ENCODE data around the gene CCNL1.

CCNL1 gene

DNA sequence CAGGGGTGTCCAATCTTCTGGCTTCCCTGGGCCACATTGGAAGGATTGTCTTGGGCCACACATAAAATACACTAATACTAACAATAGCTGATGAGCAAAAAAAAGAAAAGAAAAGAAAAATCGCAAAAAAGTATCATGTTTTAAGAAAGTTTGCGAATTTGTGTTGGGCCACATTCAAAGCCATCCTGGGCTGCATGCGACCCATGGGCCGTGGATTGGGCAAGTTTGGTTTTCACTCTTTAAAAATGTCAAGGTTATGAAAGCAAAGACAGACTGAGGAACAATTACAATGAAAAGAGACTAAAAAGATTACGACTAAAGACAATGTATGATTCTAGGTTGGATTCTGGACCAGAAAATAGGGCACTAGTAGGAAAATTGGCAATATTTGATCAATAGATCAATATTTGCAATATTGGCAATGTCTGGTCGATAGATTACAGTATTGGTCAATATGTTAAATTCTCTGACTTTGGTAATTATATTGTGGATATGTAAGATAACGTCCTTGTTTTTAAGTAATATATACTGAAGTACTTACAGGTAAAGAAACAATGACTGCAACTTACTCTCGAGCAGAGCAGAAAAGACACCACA, 19.9 kb downstream of the CCNL1 start:
- no peak overlapping the region for H3K27ac Mint-ChIP-seq
- H3K4me1 Mint-ChIP-seq: no peaks in the 10 kb centered on the region
- H3K27me3 Mint-ChIP-seq: no peaks in the 10 kb centered on the region
- no peaks in the 10 kb centered on the region for H3K9me3 Mint-ChIP-seq
- no peak for ATAC-seq
- H3K36me3 Mint-ChIP-seq: peaks cover 36% of the 10 kb centered on the region
- no peak overlapping the region for H3K4me3 Mint-ChIP-seq

DNA sequence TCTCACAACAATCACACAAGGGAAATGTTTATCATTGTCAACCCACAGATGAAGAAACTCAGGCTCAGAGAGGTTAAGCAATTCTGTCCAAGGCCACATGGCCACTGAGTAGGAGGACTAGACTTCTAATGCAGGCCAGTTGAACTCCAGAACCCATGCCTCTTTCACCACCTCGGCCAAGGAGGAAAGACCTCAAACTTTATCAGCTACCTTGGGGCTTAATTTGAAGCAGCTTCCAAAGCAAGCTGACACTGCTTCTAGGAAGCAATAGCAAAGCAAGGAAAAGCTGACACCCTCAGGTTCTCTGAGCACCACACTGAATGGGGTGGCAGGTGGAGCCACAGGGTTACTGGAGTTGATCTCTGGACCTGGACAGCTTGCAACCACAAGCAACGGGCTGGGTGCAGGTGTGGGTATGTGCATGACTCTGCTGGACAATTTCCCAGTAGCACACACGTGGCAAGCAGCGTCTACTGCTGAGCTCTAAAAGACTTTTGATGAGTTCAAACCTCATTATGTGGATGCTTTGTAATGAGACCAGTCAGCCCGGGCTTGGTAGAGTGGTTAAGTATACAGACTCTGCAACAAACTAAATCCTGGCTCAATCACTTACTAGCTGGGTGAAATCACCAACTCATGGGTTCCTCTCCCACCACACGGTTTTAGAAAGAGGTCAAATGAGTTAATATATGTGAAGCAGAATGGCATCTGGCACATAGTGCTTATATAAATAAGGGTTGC, 23.1 kb downstream of the CCNL1 start:
- ATAC-seq: no peak

DNA sequence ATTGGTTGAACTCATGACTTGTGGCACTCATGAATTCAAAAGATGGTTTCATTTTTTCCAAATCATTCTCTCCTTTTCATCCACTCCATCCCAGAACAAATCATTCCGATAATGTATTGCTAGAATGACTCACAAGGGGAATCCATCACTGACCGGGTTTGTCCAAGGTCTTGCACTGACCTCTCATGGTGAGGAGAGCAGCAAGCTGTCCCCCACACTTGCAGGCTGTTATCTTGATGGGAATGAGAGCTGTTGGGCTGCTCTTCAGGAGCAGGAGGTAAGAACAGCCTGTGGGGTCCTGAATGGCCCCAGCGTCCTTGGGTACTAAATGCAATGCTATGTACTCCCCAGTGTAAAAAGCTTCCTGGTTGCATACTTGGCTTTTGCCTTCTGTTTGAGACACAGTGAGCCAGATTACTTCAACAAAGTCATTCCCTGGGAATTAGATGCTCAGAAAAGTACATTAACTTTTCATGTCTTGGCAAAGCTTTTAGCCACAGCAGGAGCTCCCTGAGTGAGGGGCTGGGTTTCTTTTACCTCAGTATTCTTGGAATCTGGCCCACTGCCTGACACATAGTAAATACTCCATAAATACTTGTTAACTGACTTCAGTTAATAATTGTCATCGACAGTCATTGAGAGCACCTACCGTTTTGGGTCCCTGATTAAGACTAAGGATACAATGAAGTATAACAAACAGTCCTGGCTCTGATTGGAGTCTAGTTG, 24.1 kb downstream of the CCNL1 start:
- H3K4me1 Mint-ChIP-seq: no peaks in the 10 kb centered on the region
- no peak overlapping the region for H3K27ac Mint-ChIP-seq

More for the DNA sequence above, 23.1 kb downstream of the CCNL1 start:
- Mint-ChIP-seq H3K27ac (peak overlapping the region; percentile 27), H3K36me3 (peaks cover 10% of the 10 kb centered on the region), H3K27me3 (no peaks in the 10 kb centered on the region), H3K4me3 (no peak overlapping the region), H3K4me1 (no peaks in the 10 kb centered on the region), H3K9me3 (no peaks in the 10 kb centered on the region)

DNA sequence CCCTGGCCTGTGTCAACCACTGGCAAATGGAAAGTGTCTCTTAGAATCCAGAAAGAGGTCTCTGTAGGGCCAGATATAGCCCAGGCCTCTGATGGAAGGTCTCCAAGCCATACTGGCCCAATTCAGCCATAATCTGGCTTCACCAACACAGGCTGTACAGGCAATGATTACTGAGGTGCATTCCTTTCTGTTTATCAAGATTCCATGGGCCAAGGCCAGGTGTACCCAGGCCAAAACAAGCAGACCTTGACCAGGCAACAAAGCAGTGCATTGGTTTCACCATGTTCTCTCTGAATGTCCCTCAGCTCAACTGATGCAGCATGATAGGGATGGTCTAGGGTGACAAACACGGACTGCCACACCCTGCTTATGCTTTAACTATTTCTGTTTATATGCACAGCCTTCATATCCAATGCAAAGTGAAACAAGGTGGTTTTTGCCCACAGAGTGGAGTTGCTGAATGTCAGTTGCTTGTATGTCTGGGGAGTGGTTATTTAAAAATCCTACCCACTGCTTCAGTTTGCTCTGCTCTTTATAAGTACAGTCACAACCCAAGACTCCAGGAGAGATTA, 25.2 kb downstream of the CCNL1 start:
- H3K27ac Mint-ChIP-seq: no peak overlapping the region
- H3K36me3 Mint-ChIP-seq: peaks cover 2% of the 10 kb centered on the region
- H3K27me3 Mint-ChIP-seq: no peaks in the 10 kb centered on the region
- H3K4me1 Mint-ChIP-seq: peaks cover 11% of the 10 kb centered on the region
- no peak overlapping the region for H3K4me3 Mint-ChIP-seq
- ATAC-seq: no peak
- H3K9me3 Mint-ChIP-seq: no peaks in the 10 kb centered on the region

More for the DNA sequence above, 24.1 kb downstream of the CCNL1 start:
- H3K9me3 Mint-ChIP-seq: no peaks in the 10 kb centered on the region
- no peak for ATAC-seq
- H3K27me3 Mint-ChIP-seq: no peaks in the 10 kb centered on the region
- H3K4me3 Mint-ChIP-seq: no peak overlapping the region
- peaks cover 6% of the 10 kb centered on the region for H3K36me3 Mint-ChIP-seq

DNA sequence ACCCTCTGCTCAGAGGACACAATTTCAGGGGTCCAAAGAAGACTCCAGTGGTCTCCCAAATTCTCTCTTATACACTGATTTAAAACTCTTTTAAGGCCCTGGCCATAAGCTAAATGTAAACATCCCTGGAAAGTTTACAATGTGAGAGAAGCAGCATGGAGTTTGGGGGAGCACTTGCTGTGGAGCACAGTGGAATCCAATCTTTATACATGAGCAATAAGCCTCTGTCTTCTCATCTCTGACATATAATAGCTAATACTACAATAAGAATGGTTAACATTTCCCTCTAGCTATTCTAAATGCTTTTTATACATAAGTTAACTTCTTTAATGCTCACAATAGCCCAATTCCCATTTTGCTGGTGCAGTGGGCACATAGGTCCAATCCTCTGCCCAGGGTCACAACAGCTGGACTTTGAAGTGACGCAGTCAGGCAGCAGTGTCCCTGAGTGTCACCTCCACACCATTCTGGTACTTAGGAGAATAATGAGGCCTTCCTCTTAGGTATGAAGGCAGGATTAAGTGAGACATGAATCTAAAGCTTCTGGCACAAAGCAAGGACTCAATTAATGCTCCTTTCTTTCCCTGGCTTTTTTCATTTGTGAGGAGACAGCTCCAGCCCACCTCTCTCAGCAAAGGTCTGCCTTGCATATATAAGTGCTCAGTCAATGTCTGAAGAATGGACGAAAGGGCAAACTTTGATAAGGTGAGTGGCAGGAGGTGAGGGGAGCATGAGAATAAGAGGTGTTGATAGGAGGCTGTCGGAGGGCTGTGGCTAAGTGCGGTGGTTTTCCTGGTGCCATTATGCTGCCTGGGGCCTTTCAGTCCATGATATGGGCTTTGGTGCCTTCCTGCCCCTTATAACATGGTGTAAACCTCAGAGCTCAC, 26.3 kb downstream of the CCNL1 start:
- H3K27me3 Mint-ChIP-seq: no peaks in the 10 kb centered on the region
- no peak overlapping the region for H3K4me3 Mint-ChIP-seq
- H3K27ac Mint-ChIP-seq: no peak overlapping the region
- H3K36me3 Mint-ChIP-seq: no peaks in the 10 kb centered on the region
- H3K9me3 Mint-ChIP-seq: no peaks in the 10 kb centered on the region
- H3K4me1 Mint-ChIP-seq: peaks cover 21% of the 10 kb centered on the region
- no peak for ATAC-seq

DNA sequence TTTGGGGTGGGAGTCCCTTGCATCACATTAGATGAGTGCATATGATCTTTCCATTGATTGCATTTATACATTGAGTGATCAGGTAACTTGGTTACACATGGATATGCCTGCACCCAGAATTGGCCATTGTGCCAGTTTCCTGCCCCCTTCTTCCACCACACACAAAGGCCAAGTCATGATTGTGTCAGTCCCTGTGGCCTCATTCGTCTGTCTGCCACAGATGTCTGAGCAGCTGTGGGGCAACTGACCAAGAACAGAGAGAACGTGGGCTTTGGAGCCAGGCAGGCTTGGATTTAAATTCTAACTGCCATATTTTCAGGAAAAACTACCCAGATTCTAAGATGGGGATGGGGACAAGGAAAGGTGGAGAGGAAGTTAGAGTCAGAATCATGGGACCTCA, 27.0 kb downstream of the CCNL1 start:
- no peak overlapping the region for H3K27ac Mint-ChIP-seq
- no peak for ATAC-seq

DNA sequence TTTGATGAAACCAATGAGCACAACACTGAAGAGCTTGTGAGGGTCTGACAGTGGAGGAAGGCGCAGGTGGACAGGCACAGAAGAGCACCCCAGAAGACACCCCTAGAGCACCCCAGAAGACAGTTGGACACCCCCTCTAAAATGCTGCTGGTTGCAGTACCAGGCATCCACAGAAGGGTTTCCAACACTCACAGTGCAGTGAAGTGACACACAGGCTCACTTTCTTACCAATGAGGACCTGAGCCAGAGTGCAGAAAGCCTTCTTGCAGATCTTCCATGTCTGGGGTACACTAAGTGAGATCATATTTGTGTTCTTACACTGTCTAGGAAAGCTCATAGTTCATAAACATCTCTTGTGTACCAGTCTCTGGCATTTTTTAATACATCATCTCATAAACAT, 27.6 kb downstream of the CCNL1 start:
- H3K27ac Mint-ChIP-seq: no peak overlapping the region
- ATAC-seq: no peak
- H3K27me3 Mint-ChIP-seq: no peaks in the 10 kb centered on the region
- no peaks in the 10 kb centered on the region for H3K36me3 Mint-ChIP-seq
- H3K4me3 Mint-ChIP-seq: no peak overlapping the region
- no peaks in the 10 kb centered on the region for H3K9me3 Mint-ChIP-seq
- peaks cover 34% of the 10 kb centered on the region for H3K4me1 Mint-ChIP-seq

More for the DNA sequence above, 27.0 kb downstream of the CCNL1 start:
- Mint-ChIP-seq H3K4me3 (no peak overlapping the region), H3K4me1 (peaks cover 28% of the 10 kb centered on the region), H3K27me3 (no peaks in the 10 kb centered on the region), H3K36me3 (no peaks in the 10 kb centered on the region), H3K9me3 (no peaks in the 10 kb centered on the region)

DNA sequence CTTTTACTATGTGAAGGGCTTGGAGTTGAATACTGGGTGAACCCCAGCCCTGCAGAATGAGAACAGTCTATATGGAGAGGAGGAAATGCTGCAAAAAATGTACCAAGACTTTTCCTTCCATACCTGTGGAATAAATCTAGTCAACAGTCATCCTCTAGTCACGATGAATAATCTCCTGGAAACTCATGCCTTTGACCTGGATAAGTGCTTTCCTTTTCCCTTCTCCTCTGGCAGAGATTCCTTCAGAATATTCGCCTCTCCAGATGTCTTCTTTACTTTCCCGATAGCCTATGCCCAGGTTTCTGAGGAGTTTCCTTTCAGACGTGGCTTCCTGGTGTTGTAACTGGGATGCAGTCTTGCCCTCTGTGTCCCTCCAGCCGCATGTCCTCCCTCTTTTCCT, 28.1 kb downstream of the CCNL1 start:
- no peaks in the 10 kb centered on the region for H3K36me3 Mint-ChIP-seq
- H3K9me3 Mint-ChIP-seq: no peaks in the 10 kb centered on the region
- ATAC-seq: no peak
- H3K4me1 Mint-ChIP-seq: peaks cover 34% of the 10 kb centered on the region
- no peaks in the 10 kb centered on the region for H3K27me3 Mint-ChIP-seq
- peak overlapping the region; percentile 79 for H3K27ac Mint-ChIP-seq
- H3K4me3 Mint-ChIP-seq: no peak overlapping the region

DNA sequence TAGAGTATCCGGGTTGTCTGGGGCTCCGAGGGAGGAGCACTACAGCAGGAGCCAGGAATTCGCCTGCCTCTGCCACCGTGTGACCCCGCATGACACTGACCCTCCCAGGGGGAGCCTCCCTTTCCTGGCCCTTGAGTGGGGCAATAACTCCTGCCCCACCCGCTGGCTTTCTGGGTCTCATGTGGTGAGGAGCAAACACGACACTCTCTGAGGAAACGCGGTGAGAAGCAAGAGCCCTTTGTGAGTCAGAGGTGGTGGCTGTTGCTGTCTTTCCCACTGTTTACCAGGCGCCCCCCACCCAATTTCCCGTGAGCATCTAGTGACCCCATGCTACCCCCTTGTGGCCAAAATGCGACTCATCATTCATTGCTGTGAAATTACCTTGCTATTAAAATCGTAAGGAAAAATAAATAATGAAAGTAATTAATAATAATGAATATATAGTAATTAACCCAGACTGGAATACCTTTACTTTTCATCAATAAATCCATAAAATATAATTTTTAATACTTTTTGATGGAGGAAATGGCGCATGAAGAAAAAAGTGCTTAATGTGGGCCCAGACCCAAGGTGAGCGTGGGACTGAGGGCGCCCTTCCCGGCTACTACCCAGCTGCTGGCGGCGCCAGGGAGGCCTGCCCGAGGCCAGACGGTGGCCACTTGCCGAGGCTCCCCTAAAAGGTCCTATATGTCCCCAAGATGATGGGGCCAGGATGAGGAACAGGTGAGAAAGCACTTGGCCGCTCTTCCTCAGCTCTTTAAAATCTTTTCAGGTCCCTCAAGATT, 29.3 kb downstream of the CCNL1 start:
- ATAC-seq: no peak
- peak overlapping the region; percentile 79 for H3K27ac Mint-ChIP-seq
- H3K27me3 Mint-ChIP-seq: no peaks in the 10 kb centered on the region
- H3K9me3 Mint-ChIP-seq: no peaks in the 10 kb centered on the region
- H3K36me3 Mint-ChIP-seq: no peaks in the 10 kb centered on the region
- peak overlapping the region; percentile 12 for H3K4me3 Mint-ChIP-seq
- H3K4me1 Mint-ChIP-seq: peaks cover 34% of the 10 kb centered on the region

DNA sequence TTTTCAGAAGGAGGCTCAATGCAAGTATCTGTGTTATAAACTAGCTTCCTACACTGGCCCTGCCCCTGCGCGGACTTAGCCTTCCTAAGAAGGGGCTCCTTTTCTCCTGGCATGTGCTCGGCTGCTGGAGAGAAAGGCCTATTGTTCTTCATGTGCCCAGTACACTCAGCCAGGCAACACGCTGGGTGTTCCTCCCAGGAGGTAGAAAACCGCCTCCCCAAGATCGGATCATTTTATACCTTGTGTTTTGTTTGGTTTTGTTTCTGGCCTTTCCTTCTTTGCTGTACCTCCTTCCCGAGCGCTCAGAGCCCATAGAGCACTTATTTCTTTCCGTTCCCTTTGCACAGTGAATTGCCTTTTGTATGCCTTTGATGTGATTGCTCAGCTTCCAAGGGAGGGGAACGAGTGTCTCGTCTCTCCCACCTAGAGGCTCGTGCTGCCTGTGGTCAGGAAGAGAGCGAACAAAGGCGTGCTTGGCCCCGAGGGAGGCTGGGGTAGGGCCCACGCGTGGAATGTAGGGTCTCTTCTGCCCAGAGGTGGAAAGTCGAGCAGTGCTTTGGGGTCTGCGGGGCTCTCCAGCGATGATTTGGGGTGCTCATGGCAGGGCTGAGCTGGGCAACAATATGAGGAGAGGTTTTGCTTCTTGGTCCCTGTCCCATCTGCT, 30.0 kb downstream of the CCNL1 start:
- Mint-ChIP-seq H3K4me3 (peak overlapping the region; percentile 11), H3K27ac (peak overlapping the region; percentile 79), H3K4me1 (peaks cover 34% of the 10 kb centered on the region), H3K36me3 (no peaks in the 10 kb centered on the region), H3K27me3 (no peaks in the 10 kb centered on the region), H3K9me3 (no peaks in the 10 kb centered on the region)
- ATAC-seq: no peak

DNA sequence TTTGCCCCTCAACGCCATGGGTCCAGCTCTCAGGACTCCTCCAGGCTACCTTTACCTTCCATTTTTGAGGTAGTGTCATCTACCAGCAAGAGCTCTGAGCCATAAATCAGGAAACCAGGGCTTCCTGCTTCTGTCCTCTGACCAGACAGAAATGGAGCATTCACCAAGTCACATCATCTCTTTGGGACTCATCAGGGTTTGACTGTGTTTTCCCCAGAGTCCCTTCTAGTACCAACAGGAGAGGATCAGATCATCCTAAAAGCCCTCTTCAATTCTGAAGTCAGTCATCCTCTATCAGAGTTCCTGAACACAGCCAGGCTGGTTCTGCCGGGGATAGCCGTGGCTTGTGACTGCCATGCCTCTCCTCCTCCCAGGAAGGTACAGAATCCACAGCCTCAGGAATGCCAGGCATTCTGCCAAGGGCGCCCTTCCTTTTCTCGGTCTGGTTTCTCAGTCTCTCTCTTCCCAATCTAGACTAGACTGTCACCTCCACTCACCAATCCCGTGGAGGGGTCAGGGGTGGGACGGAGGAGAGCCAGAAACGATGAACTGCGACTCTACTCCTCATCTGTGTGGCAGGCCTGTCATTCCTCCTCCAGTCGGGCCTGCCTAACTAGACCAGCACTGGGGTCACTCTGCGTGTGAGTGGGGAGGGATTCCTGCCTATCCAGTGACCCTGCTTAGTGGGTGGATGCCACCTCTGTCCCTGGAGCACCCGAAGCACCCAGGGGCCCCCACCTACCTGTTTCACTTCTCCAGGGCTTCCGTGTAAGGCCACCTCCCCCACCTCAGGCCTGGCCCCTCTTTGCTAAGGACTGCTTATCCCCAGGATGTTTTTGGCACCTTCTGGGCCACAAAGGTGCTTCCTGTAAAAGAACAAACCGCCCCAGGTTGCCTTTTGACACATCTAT, 30.9 kb downstream of the CCNL1 start:
- Mint-ChIP-seq H3K27me3 (no peaks in the 10 kb centered on the region), H3K36me3 (no peaks in the 10 kb centered on the region), H3K4me1 (peaks cover 34% of the 10 kb centered on the region), H3K4me3 (no peak overlapping the region), H3K27ac (peak overlapping the region; percentile 79), H3K9me3 (no peaks in the 10 kb centered on the region)
- peak; percentile 65 for ATAC-seq

DNA sequence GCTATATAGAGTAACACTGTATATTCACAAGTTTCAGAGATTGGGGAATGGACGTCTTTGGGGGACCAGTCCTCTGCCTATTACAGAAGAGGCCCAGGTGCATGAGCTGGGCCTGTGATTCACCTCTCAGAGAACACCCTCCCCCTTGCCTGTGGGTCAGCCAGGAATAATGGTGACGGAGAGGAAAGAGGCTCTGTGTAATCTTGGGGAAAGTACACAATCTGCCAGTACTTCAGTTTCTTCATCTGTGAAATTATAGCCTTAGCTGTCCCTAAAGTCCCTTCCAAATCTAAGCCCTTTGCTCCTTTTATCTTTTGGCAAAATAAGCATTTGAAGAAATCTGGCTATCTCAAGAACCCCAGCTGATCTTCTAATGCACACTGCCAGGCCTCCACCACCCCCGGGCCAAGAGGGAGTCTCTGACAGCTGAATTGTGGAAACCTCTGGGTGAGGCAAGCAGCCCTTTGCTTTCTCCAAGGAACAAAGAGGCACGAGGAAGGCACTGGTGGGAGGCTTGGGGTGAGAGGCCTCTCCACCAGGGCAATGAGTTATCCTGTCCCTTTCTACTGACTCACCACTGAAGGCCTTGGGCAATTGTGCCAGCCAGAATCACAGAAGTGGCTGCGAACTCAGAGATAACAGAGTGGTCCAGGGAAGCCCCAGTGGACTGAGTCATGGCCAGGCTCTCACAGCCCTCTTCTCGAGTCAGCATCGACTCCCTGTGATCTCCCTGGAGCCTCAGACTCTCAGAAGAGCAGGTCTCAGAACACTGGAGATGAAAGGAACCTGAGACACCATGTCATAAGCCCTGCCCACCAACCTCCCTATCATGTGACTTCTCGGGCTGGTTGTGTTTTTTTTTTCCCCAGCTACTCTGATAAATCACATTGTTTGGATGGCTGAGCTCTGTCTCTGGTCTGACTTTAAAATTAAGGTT, 31.8 kb downstream of the CCNL1 start:
- Mint-ChIP-seq H3K27ac (peak overlapping the region; percentile 79), H3K4me3 (no peak overlapping the region), H3K9me3 (no peaks in the 10 kb centered on the region), H3K36me3 (no peaks in the 10 kb centered on the region), H3K4me1 (peaks cover 34% of the 10 kb centered on the region), H3K27me3 (no peaks in the 10 kb centered on the region)
- peak; percentile 65 for ATAC-seq

Measured in stimulated activated memory B cell treated with anti-CD40 and anti-IgM and Interleukin-4, amounts not matched to agents 10 μg/mL and 1 μg/mL and 100 μg/mL, for 72 hours (primary cell).